Endothelial cell of umbilical vein (primary cell): ENCODE results near the gene DHX40. TPM values are rescaled to one million over a fixed set of nuclear protein-coding genes. Genes with fewer than 3 reads are reported as not detected.

ENCODE experiments used
- BruUV-seq: library from RNA; stranded (reverse); fragments of 400-500 nt; replicated peaks from 2 replicates; lab custom pipeline; 2021; lab: Mats Ljungman, UMichigan
- CTCF ChIA-PET: fragments of 300-600, 350-600 bp; sonication (Branson Sonifier 250); formaldehyde crosslinking; loops from one replicate; lab custom pipeline; 2021; ENCODE audit warnings: antibody characterized with exemption, inconsistent platforms; lab: Charles Lee
- POLR2A ChIA-PET: fragments of 300-600, 350-600 bp; sonication (Branson Sonifier 250); formaldehyde crosslinking; loops from one replicate; lab custom pipeline; 2021; ENCODE audit warnings: antibody characterized with exemption, inconsistent platforms; lab: Charles Lee
- DNase-seq: peaks from one replicate; pipeline ENCODE4 v3.0.0-alpha.2; 2011; ENCODE audit warnings: low read depth, low spot score
- FAIRE-seq: peaks from 2 replicates; lab custom pipeline; 2011; peaks lifted over from hg19 to GRCh38; lab: Jason Lieb, UNC
- H2AFZ ChIP-seq: 2 replicates; pipeline ENCODE4 v1.6.0; 2012; ENCODE audit warnings: low read depth, low read length, control low read depth, inconsistent platforms
- H3K27ac ChIP-seq: 2 replicates; pipeline ENCODE4 v1.5.1; 2011; ENCODE audit warnings: low read depth, mild to moderate bottlenecking, control low read depth, low read length, moderate library complexity; ENCODE audit not compliant: insufficient read depth
- H3K27me3 ChIP-seq, 2 experiments: 2 replicates each; pipeline versions ENCODE4 v1.6.0 to v1.6.1; 2011; ENCODE audit warnings: low read length in 2 of 2, mixed read lengths in 1 of 2; ENCODE audit not compliant: control insufficient read depth in 2 of 2, insufficient read depth in 2 of 2
- H3K36me3 ChIP-seq, 2 experiments: 2 replicates in 1 of 2; 3 replicates in 1 of 2; pipeline ENCODE4 v1.5.1; 2011; ENCODE audit warnings: low read length in 2 of 2, mild to moderate bottlenecking in 1 of 2, moderate library complexity in 1 of 2; ENCODE audit not compliant: control insufficient read depth in 2 of 2, insufficient read depth in 2 of 2; ENCODE audit errors: extremely low read depth in 1 of 2
- H3K4me1 ChIP-seq: 3 replicates; pipeline ENCODE4 v1.5.1; 2011; ENCODE audit warnings: mild to moderate bottlenecking, low read length; ENCODE audit not compliant: control insufficient read depth, insufficient read depth; ENCODE audit errors: extremely low read depth
- H3K4me2 ChIP-seq: 2 replicates; pipeline ENCODE4 v1.6.1; 2011; ENCODE audit warnings: low read length, control low read depth, mixed read lengths; ENCODE audit not compliant: insufficient read depth
- H3K4me3 ChIP-seq, 3 experiments: fragments of 200-600 bp in 1 of 3; sonication (generic), shearing (Covaris generic) in 1 of 3; replicated peaks in 1 of 3; 2 replicates each; pipeline ENCODE4 v1.5.1; 2011 to 2016; ENCODE audit warnings: control low read depth in 3 of 3, low read length in 3 of 3, mild to moderate bottlenecking in 2 of 3, inconsistent platforms in 1 of 3, low read depth in 1 of 3, moderate library complexity in 1 of 3; ENCODE audit not compliant: insufficient read depth in 1 of 3
- H3K79me2 ChIP-seq: 2 replicates; pipeline ENCODE4 v1.6.0; 2012; ENCODE audit warnings: low read length, inconsistent platforms; ENCODE audit not compliant: control insufficient read depth, insufficient read depth
- H3K9ac ChIP-seq: replicated peaks from 2 replicates; pipeline ENCODE3; 2011; ENCODE audit warnings: low read length, control low read depth; ENCODE audit not compliant: insufficient read depth; ENCODE audit errors: extremely low read depth
- H3K9me1 ChIP-seq: replicated peaks from 3 replicates; pipeline ENCODE4 v1.6.0; 2011; ENCODE audit warnings: mild to moderate bottlenecking, low read length; ENCODE audit not compliant: control insufficient read depth, insufficient read depth; ENCODE audit errors: extremely low read depth
- H3K9me3 ChIP-seq: replicated peaks from 2 replicates; pipeline ENCODE4 v1.5.1; 2012; ENCODE audit warnings: low read length, inconsistent platforms; ENCODE audit not compliant: control insufficient read depth, insufficient read depth
- H4K20me1 ChIP-seq: replicated peaks from 2 replicates; pipeline ENCODE3; 2011; ENCODE audit warnings: mild to moderate bottlenecking, low read length; ENCODE audit not compliant: control insufficient read depth, insufficient read depth; ENCODE audit errors: extremely low read depth
- CTCF ChIP-seq, 2 donors: IDR thresholded peaks; 1 replicate in 1 of 2; 2 replicates in 1 of 2; pipeline ENCODE4 v1.5.1; 2011; ENCODE audit warnings: low read length in 2 of 2, mild to moderate bottlenecking in 2 of 2, moderate library complexity in 2 of 2, control low read depth in 1 of 2, inconsistent platforms in 1 of 2, low read depth in 1 of 2; ENCODE audit not compliant: insufficient read depth in 1 of 2; ENCODE audit errors: extremely low read depth in 1 of 2
- EZH2 ChIP-seq: IDR thresholded peaks from 2 replicates; pipeline ENCODE4 v1.6.1; 2012; ENCODE audit warnings: borderline replicate concordance, low read depth, mild to moderate bottlenecking, moderate library complexity, low read length, inconsistent platforms; ENCODE audit not compliant: severe bottlenecking
- FOS ChIP-seq: IDR thresholded peaks from 2 replicates; pipeline ENCODE4 v1.6.1; 2011; ENCODE audit warnings: mild to moderate bottlenecking, low read length, moderate library complexity, borderline replicate concordance; ENCODE audit not compliant: insufficient read depth
- GATA2 ChIP-seq: IDR thresholded peaks from 2 replicates; pipeline ENCODE4 v1.7.0; 2011; ENCODE audit warnings: low read depth, mild to moderate bottlenecking, moderate library complexity, mixed read lengths, low read length; ENCODE audit not compliant: insufficient read length, insufficient read depth
- JUN ChIP-seq: IDR thresholded peaks from 2 replicates; pipeline ENCODE4 v1.6.1; 2011; ENCODE audit warnings: borderline replicate concordance, low read depth; ENCODE audit not compliant: insufficient read length, insufficient read depth
- MAX ChIP-seq: IDR thresholded peaks from 2 replicates; pipeline ENCODE4 v1.6.1; 2011; ENCODE audit not compliant: insufficient read depth, insufficient read length
- MYC ChIP-seq: IDR thresholded peaks from one replicate; pipeline ENCODE4 v1.6.1; 2011; ENCODE audit warnings: mild to moderate bottlenecking, low read depth, low read length
- POLR2A ChIP-seq: IDR thresholded peaks from 2 replicates; pipeline ENCODE4 v1.6.1; 2012; ENCODE audit warnings: low read depth, mild to moderate bottlenecking, control low read depth, low read length
- POLR2AphosphoS5 ChIP-seq: IDR thresholded peaks from 2 replicates; pipeline ENCODE4 v1.6.1; 2012; ENCODE audit warnings: low read depth, mild to moderate bottlenecking, control low read depth, low read length, moderate library complexity; ENCODE audit not compliant: insufficient read depth
- dilution Hi-C: fragments of 300-500 bp; cut with MboI; formaldehyde crosslinking; loops from one replicate; pipeline ENCODE4 v1.15.0; 2019; ENCODE audit warnings: low sequenced_read_pairs; ENCODE audit not compliant: extremely low pct_ligation_motif_present
- intact Hi-C: fragments of 100-400 bp; cut with micrococcal nuclease; formaldehyde crosslinking; loops from one replicate; pipeline ENCODE4 v1.10.0; 2022
- polyA plus RNA-seq, 4 experiments: library from polyadenylated mRNA; depleted of rRNA in 3 of 4; stranded (reverse) in 3 of 4; unstranded in 1 of 4; fragments of >200 nt; gene quantifications; 2 replicates each; pipeline versions ENCODE4 v1.2.1 to v1.2.3, GENCODE V29; 2011 to 2012; ENCODE audit warnings: missing spikeins in 1 of 4
- total RNA-seq: library from RNA; stranded (reverse); gene quantifications from 2 replicates; pipeline ENCODE4 v1.2.3, GENCODE V29; 2021

The DHX40 gene
- total and polyA plus RNA-seq, 2 donors (not counting 3 experiments of a cell fraction or from before 2014, with no cell fraction given) = 14.0 to 29.7 TPM

GRCh38 chr17:59647288-59647687 is 81.9 kb downstream of the DHX40 start:
- H3K9me3 ChIP-seq = no peaks in the 10 kb centered on the region
- no peak overlapping the region for H3K9ac ChIP-seq
- DNase-seq (no peak), FAIRE-seq (no peak)
- POLR2A ChIA-PET = no interaction called here
- H3K79me2 ChIP-seq = peaks cover 89% of the 10 kb centered on the region
- TF ChIP-seq MAX (no peak), POLR2A (no peak), CTCF (IDR thresholded peaks at IDR 0.05; ENCODE audit: extremely low read depth in 1 of 2, insufficient read depth in 1 of 2, low read depth in 1 of 2, low read length in 2 of 2) (no peak), JUN (no peak), POLR2AphosphoS5 (no peak), EZH2 (no peak), GATA2 (no peak), MYC (no peak), FOS (no peak)
- peaks cover 3% of the 10 kb centered on the region for H3K9me1 ChIP-seq
- CTCF ChIA-PET = interaction anchor here (2.0 kb wide), 1 partner anchor 9 kb away, joined by 5 read pairs; no protein-coding TSS in a partner anchor
- no peak overlapping the region for H3K4me2 ChIP-seq
- H3K4me1 ChIP-seq = peaks cover 8% of the 10 kb centered on the region
- no peak overlapping the region for H2AFZ ChIP-seq
- BruUV-seq = TSS peak; percentile 13
- peaks cover 9 to 48% of the 10 kb centered on the region in 2 experiments for H3K36me3 ChIP-seq
- no peak overlapping the region for H3K27ac ChIP-seq
- H3K4me3 ChIP-seq = no peak overlapping the region
- no peaks in the 10 kb centered on the region for H3K27me3 ChIP-seq
- peaks cover 1% of the 10 kb centered on the region for H4K20me1 ChIP-seq
- dilution Hi-C loops = no loop called here
- intact Hi-C loops = no loop called here
